GM18505 (cell line): ENCODE measurements around the gene ZDHHC8.

ENCODE experiments used
- ATAC-seq: cut with Tn5 transposase; IDR thresholded peaks from one replicate; pipeline ENCODE4 v1.9.1; 2021; ENCODE audit not compliant: unreplicated experiment
- POLR2A ChIP-seq: IDR thresholded peaks from 4 replicates; pipeline ENCODE4 v1.6.1; 2011; ENCODE audit warnings: borderline replicate concordance; ENCODE audit not compliant: insufficient read depth, insufficient read length; ENCODE audit errors: extremely low read depth

The ZDHHC8 gene

GRCh38 chr22:20166703-20167102 lies 35.1 kb downstream of the ZDHHC8 start:
- no peak for TF ChIP-seq POLR2A
- ATAC-seq = no peak

GRCh38 chr22:20167643-20168322 lies 36.2 kb downstream of the ZDHHC8 start:
- no peak for TF ChIP-seq POLR2A
- no peak for ATAC-seq

GRCh38 chr22:20169253-20169822 lies 37.7 kb downstream of the ZDHHC8 start:
- ATAC-seq = no peak
- TF ChIP-seq POLR2A = no peak

- ATAC-seq = no peak
- no peak for TF ChIP-seq POLR2A
Measured at GRCh38 chr22:20170170-20170569, 38.6 kb downstream of the ZDHHC8 start.

GRCh38 chr22:20171288-20172140 lies 39.9 kb downstream of the ZDHHC8 start:
- no peak for ATAC-seq

GRCh38 chr22:20172141-20172613 lies 40.6 kb downstream of the ZDHHC8 start:
- ATAC-seq = no peak
- TF ChIP-seq POLR2A = no peak

More at GRCh38 chr22:20171288-20172140, 39.9 kb downstream of the ZDHHC8 start:
- TF ChIP-seq POLR2A = no peak

- ATAC-seq = no peak
- no peak for TF ChIP-seq POLR2A
Measured at GRCh38 chr22:20173246-20173645, 41.6 kb downstream of the ZDHHC8 start.

- no peak for ATAC-seq
Measured at GRCh38 chr22:20173772-20174171, 42.2 kb downstream of the ZDHHC8 start.

GRCh38 chr22:20174785-20175596 lies 43.4 kb downstream of the ZDHHC8 start:
- no peak for TF ChIP-seq POLR2A
- ATAC-seq = no peak

More at GRCh38 chr22:20173772-20174171, 42.2 kb downstream of the ZDHHC8 start:
- no peak for TF ChIP-seq POLR2A

GRCh38 chr22:20175597-20175900 lies 43.9 kb downstream of the ZDHHC8 start:
- no peak for TF ChIP-seq POLR2A
- no peak for ATAC-seq

GRCh38 chr22:20176421-20177085 lies 44.9 kb downstream of the ZDHHC8 start:
- TF ChIP-seq POLR2A = no peak
- no peak for ATAC-seq

GRCh38 chr22:20177217-20177911 lies 45.8 kb downstream of the ZDHHC8 start:
- no peak for ATAC-seq
- no peak for TF ChIP-seq POLR2A
